Measurements from ENCODE around the gene SSC4D.
A peak's percentile ranks its signal among the peaks of the same experiment; 100 is the strongest.
"Not testable (repeated sequence)": the region's sequence is repeated elsewhere in the genome, so short reads cannot be mapped to it uniquely, and the experiment has no call there.

Gene SSC4D

DNA sequence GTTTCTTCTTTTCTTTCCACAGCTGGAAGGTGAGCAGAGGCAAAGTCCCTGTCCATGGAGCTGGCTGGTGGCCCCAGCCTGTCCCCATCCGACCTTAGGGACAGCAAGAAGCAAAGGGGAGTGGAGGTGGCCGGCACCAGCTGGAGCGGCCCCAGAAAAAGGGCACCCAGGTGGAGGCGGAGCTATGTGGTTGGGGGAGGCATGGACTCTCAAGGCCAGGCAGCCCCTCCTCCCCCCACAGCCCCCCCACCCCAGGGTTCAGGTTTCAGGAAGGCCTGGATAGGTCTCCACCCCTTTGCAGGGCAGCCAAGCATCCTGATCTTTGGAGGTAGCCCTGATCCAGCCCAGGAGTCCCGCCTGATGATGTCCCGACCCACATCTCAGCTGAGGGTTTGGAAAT is at the start of gene SSC4D:
Gene SSC4D (minus strand): TSS at position 161 of the 400 bp plus-strand sequence. CDS start 5,258 bp downstream, outside the sequence.
- DNase-seq, result no peak

GRCh38 chr7:76458504-76458903 is 49.0 kb upstream of the SSC4D start:
- DNase-seq, result not testable (repeated sequence)

DNA sequence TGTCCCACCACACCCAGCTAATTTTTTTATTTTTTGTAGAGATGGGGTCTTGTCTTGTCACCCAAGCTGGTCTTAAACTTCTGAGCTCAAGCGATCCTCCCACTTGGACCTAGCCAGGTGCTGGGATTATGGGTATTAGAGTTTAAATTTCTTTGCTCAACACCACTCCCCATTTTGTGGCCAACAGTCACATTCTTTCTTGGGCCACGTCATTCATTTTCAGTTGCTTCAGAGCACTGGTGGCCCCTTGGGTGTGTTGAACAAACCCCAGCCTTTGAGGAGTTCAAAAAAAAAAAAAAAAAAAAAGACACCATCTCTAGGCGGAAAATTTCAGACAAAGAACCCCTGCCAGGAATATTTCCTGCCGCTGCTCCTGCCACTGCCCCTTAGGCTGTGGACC is 47.5 kb upstream of the SSC4D start:
- not testable (repeated sequence) for DNase-seq

DNA sequence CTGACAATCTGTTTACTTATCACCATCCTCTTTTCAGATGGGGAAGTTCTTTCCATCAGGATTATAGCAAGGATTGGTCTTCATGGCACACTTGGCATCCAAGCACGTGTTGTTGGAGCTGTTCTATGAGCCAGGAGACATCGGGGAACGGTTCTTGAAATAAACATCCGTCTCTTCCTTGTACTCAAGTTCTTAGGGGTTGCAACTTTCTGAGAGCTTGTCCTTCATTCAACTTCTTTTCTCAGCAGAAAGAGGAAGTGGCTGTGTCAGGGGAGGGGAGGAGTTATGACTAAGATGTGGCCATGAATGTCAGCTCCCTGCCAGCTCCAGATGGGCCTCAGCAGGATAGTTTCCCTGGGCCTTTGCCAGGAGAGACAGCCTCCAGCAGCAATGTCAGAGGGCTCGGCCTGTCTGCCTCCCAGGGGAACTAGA is 36.1 kb upstream of the SSC4D start:
- DNase-seq, result peak; percentile 52 to 64

DNA sequence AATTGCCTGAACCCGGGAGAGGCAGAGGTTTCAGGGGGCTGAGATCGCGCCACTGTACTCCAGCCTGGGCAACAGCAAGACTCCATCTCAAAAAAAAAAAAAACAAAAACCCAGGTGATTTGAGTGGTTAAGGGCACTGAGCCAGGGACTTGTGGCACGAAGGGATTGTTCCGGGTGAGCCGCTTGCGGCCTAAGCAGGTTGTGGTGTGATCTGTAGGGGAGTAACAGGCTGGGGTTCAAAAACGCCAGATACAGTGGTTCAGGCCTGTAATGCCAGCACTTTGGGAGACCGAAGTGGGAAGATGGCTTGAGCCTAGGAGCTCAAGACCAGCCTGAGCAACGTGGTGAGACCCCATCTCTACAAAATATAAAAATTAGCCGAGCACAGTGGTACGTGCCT is 34.3 kb upstream of the SSC4D start:
- DNase-seq, result not testable (repeated sequence)

DNA sequence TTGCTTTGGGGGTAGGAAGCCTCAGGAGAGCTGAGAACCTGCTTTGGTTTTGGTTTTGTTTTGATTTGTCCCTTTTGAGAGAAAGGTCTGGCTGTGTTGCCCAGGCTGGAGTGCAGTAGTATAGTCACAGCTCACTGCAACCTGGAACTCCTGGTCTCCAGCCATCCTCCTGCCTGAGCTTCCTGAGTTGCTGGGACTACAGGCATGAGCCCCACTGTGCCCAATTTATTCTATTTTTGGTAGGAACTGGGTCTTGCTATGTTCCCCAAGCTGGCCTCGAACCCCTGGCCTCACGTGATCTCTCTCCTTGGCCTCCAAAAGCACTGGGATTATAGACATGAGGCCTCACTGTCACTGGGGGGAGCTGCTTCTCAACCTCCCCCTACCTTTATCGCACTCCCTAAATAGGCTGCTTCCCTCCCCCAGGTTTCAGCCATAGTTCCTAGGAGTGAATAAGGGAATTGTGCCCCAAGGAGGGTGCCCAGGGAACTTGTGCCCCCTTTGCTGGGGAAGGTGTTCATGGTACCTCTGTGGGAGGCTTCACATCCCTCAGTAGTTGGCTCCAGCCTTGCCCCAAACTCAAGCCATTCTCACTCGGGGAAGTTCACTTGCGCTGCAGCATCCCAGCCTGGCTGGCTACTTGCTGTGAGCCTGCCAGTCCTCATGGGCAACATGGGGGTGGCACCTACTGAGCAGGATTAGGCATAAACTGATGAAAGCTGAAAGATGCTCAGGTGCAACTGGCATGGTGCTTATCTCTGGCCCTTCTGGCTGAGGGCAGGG is 33.4 kb upstream of the SSC4D start:
- not testable (repeated sequence) for DNase-seq

- not testable (repeated sequence) for DNase-seq
Measured at GRCh38 chr7:76441792-76442191, 32.3 kb upstream of the SSC4D start.

DNA sequence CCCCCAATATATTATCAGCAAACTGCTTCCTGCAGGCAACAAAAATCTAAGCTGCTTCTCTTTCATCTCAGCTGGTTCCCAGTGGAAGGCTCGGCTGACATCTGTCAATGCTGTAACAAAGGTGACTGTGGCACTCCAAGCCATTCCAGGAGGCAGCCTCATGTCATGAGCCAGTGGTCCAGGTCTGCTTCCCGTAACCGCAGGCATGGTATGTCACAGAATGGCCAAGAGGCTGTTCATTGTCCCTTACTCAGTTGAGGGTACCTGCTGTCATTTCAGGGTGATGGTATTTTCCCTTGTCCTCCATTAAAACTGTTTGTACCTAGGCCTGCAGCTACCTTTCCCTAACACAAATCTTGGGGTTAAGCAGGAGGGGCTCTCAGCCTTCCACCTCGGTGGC is 30.9 kb upstream of the SSC4D start:
- DNase-seq, result not testable (repeated sequence)

DNA sequence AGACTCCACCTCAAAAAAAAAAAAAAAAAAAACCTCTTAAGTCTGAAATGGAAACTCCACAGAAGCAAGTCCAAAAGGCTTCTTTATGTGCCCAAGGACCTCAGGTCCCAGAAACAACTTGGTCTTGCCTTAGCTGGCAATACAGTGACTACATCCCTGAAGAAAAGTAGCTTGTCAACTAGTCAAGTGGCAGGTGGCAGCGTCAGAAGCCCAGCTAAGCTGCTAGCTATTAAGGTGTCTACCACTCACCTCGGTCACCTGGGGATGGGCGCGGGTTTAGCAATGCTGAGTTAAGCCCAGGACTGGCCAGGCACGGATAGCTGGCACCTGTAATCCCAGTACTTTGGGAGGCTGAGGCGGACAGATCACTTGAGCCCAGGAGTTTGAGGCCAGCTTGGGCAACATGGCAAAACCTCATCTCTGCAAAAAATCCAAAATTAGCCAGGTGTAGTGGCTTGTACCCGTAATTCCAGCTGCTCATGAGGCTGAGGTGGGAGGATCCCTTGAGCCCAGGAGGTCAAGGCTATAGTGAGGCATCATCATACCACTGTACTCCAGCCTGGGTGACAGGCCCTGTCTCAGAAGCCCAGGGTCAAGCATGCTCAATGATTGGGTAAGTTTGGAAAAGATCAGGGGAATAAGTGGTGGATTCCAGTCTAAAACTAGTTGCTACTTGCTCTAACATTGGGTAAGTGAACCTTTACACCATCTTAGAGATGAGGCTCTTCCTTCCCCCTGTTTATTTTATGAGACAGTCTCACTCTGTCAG is 29.8 kb upstream of the SSC4D start:
- DNase-seq, result not testable (repeated sequence)

- peak; percentile 76 to 92 for DNase-seq
Measured at GRCh38 chr7:76437873-76438272, 28.4 kb upstream of the SSC4D start.

- DNase-seq, result no peak
Measured at GRCh38 chr7:76430836-76431235, 21.3 kb upstream of the SSC4D start.

- DNase-seq, result no peak
Measured at GRCh38 chr7:76430211-76430610, 20.7 kb upstream of the SSC4D start.

DNA sequence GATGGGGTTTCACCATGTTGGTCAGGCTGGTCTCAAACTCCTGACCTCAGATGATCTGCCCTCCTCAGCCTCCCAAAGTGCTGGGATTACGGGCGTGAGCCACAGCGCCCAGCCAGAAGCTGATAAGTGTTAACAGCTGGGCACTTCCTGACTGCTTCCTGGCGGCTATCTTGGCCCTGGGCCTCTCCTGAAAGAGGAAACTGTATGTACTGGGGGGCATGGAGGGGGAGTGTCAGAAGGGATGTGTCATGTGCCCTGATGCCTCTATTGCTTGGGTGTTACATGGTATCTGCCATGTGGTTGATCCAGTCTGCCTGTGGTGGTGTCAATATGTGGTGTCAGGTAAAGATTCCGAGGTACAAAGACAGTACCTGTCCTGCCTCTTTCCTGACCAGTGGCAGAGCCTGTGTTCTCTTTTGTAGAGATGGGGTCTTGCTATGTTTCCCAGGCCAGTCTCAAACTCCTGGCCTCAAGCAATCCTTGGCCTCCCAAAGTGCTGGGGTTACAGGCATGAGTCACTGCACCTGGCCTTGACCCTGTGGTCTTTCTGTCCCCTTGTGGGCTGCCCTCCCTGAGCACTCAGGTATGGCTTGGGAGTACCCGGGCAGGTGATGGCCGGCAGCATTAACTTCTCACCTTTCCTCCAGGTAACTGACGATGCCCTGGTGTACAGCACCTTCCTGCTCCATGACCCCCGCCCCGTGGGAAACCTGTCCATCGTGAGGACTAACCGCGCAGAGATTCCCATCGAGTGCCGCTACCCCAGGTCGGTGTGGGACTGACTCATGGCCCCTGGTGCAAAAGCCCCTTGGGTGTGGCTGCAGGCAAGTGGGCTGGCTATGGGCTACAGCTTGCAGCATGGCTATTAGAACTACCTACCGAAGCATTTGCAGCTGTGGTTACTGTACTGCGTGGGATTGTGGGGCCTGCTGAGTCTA is 19.6 kb upstream of the SSC4D start:
- DNase-seq, result peak; percentile 16 to 31

DNA sequence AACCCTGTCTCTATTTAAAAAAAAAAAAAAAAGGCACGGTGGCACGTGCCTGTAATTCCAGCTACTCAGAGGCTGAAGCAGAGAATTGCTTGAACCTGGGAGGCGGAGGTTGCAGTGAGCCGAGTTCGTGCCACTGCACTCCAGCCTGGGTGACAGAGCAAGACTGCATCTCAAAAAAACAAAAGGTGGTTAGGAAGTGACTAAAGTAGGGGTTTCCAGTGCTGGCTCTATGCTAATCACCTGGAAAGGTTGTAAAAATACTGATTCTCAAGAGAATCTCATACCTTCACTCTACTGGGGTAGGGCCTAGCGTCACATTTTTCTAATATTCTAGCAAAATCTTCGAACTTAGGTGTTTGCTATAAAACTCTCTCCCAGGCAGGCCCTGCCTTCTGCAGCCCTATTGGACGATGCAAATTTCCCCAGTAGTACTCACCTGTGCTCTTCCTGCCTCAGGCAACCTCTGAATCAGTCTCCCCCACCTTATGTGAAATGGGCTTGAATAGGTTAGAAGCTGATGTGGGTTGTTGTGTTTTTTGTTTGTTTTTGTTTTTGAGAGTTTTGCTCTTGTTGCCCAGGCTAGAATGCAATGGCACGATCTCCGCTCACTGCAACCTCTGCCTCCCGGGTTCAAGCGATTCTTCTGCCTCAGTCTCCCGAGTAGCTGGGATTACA is 18.8 kb upstream of the SSC4D start:
- no peak for DNase-seq

DNA sequence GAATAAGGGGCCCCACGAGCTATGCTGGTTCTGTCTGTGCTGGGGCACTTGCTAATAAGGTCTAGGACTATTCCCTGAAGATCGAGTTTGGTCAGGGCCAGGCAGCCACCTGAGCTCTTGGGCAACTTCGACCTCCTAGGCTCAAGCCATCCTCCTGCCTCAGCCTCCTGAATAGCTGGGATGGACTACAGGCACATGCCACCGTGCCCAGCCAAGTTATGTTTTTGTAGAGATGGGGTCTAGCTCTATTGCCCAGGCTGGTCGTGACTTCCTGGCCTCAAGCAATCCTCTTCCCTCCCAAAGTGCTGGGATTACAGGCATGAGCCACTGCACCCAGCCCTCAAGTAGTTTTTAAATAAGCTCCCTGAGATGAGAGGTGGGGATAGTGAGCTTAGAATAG is 18.1 kb upstream of the SSC4D start:
- no peak for DNase-seq

DNA sequence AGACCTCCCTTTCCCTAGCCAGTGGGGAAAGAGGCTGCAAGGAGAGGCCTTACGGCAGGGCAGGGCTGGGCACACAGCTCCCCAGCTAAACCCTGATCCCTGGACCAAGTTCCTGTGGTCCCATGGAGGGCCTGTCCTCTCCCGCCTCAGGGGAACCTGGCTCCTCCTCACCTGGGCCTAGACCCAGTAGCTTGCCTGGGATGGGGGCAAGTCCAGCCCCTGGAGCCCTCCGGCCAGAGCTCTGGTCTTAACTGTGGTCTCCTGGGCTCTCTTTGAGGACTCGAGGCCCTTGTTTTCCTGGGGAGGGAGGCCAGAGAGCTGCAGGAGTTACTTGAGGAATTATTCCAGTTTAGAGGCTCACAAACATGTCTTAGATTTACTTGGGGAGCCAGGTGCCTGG is 16.7 kb upstream of the SSC4D start:
- DNase-seq, result no peak

DNA sequence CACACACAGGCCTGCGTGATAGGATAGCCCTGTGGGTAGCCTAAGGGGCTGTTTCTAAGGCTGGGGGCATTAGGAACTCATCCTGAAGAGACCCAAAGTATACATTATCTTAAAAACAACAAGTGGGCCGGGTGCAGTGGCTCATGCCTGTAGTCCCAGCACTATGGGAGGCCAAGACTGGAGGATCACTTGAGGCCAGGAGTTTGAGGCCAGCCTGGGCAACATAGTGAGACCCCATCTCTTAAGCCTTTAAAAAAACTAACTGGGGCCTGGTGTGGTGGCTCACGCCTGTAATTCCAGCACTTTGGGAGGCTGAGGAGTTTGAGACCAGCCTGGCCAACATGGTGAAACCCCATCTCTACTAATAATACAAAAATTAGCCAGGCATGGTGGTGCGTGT is 16.1 kb upstream of the SSC4D start:
- not testable (repeated sequence) for DNase-seq

DNA sequence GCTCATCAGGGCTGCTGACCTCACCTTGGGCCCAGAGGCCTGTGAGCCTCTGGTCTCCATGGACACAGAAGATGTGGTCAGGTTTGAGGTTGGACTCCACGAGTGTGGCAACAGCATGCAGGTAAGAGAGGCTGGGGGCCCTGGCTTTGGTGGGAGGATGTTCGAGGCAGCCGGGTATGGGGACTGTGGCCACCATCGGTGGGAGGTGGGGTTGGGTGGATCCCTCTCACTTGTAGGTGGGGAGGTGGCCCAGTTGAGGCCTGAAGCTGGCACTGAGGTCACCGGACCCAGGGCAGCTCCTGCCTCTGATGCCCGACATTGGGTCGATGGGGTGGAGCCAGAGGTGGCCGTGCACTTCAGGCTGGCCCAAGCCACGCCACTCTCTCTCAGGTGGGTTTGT is 15.7 kb upstream of the SSC4D start:
- DNase-seq, result no peak

GRCh38 chr7:76424413-76425111 is 15.1 kb upstream of the SSC4D start, which contains the start of gene ZP3:
Gene ZP3, plus strand, starts transcription at chr7:76424950. Its CDS starts 15 bp downstream, at chr7:76424965.
- DNase-seq, result no peak

- no peak for DNase-seq
Measured at GRCh38 chr7:76423666-76424412, 14.3 kb upstream of the SSC4D start.

DNA sequence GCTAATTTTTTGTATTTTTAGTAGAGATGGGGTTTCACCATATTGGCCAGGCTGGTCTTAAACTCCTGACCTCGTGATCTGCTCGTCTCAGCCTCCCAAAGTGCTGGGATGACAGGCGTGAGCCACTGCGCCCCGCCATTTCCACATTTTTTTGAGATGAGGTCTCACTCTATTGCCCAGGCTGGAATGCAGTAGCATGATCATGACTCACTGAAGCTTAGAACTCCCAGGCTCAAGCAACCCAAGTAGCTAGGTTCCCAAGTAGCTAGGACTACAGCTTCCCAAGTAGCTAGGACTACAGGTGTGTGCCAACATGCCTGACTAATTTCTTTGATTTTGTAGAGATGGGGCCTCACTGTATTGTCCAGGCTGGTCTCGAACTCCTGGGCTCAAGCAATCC is 11.6 kb upstream of the SSC4D start:
- DNase-seq, result peak; percentile 18 to 84
